K562 (cell line): ENCODE results near the gene OGDH.

Experiments used
- BRD4 ChIP-seq: fragments of 200-600 bp; sonication (generic); IDR thresholded peaks from 2 replicates; pipeline ENCODE4 v1.6.1; 2017; ENCODE audit warnings: inconsistent platforms
- JUND ChIP-seq, 2 experiments: IDR thresholded peaks; 2 replicates in 1 of 2; 3 replicates in 1 of 2; pipeline ENCODE4 v1.6.1; 2011; ENCODE audit warnings: borderline replicate concordance in 2 of 2, low read depth in 2 of 2, low read length in 2 of 2, improper control_type of control experiment in 1 of 2, missing biosample characterization in 1 of 2, missing genetic modification characterization in 1 of 2, missing genetic modification reagents in 1 of 2
- TF ChIP-seq, protein P1 (sequence below): sonication (generic); formaldehyde crosslinking; IDR thresholded peaks from 2 replicates; pipeline ENCODE4 v1.9.0; 2022; ENCODE audit warnings: mild to moderate bottlenecking, missing genetic modification reagents

DNA sequence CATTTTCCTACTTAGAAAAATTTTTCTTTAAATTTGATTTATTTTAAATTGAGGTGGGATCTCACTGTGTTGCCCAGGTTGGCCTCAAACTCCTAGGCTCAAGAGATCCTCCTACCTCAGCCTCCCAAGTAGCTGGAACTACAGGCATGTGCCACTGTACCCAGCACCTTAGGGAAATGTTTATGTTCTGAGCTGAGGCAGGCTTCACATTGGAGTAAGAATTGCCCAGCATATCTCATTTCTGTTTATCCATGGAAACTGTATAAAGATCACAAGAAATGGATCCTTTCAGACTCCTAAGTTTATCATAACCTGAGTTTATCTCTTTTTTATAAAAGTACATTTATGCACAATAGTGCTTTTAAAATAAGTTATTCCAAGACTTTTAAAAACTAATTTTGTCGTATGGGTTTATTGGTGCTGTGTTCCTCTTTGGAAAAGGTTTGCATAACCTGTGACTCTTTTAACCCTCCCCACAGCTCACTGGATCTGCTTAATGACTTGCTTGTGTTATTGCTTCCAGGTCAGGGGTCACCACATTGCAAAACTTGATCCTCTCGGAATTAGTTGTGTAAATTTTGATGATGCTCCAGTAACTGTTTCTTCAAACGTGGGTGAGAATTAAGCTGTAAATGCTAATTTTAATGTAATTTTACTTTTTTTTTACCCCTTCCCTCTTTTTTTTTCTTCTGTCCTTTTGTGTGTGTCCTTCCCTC is 40.7 kb downstream of the OGDH start:
- no peak for TF ChIP-seq BRD4
- no peak for TF ChIP-seq JUND (IDR thresholded peaks at IDR 0.05; ENCODE audit: borderline replicate concordance, low read depth, low read length)
- TF ChIP-seq JUND (tag; IDR thresholded peaks at IDR 0.05; ENCODE audit: borderline replicate concordance, low read depth, low read length) = no peak
- TF ChIP-seq, protein P1, sequence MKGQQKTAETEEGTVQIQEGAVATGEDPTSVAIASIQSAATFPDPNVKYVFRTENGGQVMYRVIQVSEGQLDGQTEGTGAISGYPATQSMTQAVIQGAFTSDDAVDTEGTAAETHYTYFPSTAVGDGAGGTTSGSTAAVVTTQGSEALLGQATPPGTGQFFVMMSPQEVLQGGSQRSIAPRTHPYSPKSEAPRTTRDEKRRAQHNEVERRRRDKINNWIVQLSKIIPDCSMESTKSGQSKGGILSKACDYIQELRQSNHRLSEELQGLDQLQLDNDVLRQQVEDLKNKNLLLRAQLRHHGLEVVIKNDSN (CRISPR knock-in tag) = no peak
